GM12878 (cell line): ENCODE data around the gene PTEN. TPM values are rescaled to one million over a fixed set of nuclear protein-coding genes. Genes with fewer than 3 reads are reported as not detected.

Source experiments
- ATAC-seq: fragments of 200-7000 bp; cut with Tn5 transposase; 3 replicates; pipeline ENCODE4 v1.9.1; 2020; ENCODE audit warnings: mild to moderate bottlenecking, moderate library complexity
- BruUV-seq: library from RNA; stranded (reverse); fragments of 400-500 nt; replicated peaks from 2 replicates; lab custom pipeline; 2021; lab: Mats Ljungman, UMichigan
- CTCF ChIA-PET: fragments of 300-600 bp; sonication (Branson Sonifier 250); formaldehyde crosslinking; extraction: SDS; loops from one replicate; lab custom pipeline; 2021; ENCODE audit warnings: inconsistent platforms; lab: Yijun Ruan, JAX
- POLR2A ChIA-PET: fragments of 350-600 bp; formaldehyde crosslinking; extraction: SDS; loops from one replicate; lab custom pipeline; 2021; ENCODE audit warnings: inconsistent platforms; lab: Charles Lee
- RAD21 ChIA-PET: fragments of 300-600 bp; sonication (Branson Sonifier 250); formaldehyde crosslinking; loops from one replicate; lab custom pipeline; 2023; ENCODE audit warnings: antibody characterized with exemption; ENCODE audit not compliant: unreplicated experiment; lab: Charles Lee
- SMC1A ChIA-PET: fragments of 300-600 bp; sonication (Branson Sonifier 250); formaldehyde crosslinking; loops from one replicate; lab custom pipeline; 2023; ENCODE audit not compliant: unreplicated experiment, uncharacterized antibody; lab: Charles Lee
- DNase-seq: peaks from one replicate; pipeline ENCODE4 v3.0.0-alpha.2; 2011; ENCODE audit warnings: low read depth, low spot score
- FAIRE-seq: peaks from 3 replicates; lab custom pipeline; 2011; peaks lifted over from hg19 to GRCh38; lab: Jason Lieb, UNC
- H2AFZ ChIP-seq: 2 replicates; pipeline ENCODE4 v1.6.0; 2011; ENCODE audit warnings: low read depth, low read length, control low read depth; ENCODE audit not compliant: control insufficient read depth
- H3K27ac ChIP-seq: 2 replicates; pipeline ENCODE4 v1.5.1; 2011; ENCODE audit warnings: control low read depth; ENCODE audit not compliant: control insufficient read depth, insufficient read depth
- H3K27me3 ChIP-seq, 2 experiments: replicated peaks in 1 of 2; 2 replicates each; pipeline versions ENCODE4 v1.6.0 to v1.6.1; 2011; ENCODE audit warnings: low read length in 1 of 2; ENCODE audit not compliant: control insufficient read depth in 2 of 2, insufficient read depth in 2 of 2
- H3K36me3 ChIP-seq, 2 experiments: 2 replicates each; pipeline ENCODE4 v1.5.1; 2011; ENCODE audit warnings: low read length in 1 of 2; ENCODE audit not compliant: control insufficient read depth in 2 of 2, insufficient read depth in 2 of 2
- H3K4me1 ChIP-seq: 2 replicates; pipeline ENCODE4 v1.6.1; 2011; ENCODE audit warnings: mild to moderate bottlenecking, low read length, moderate library complexity, mixed read lengths; ENCODE audit not compliant: control insufficient read depth, insufficient read depth
- H3K4me2 ChIP-seq: 2 replicates; pipeline ENCODE4 v1.6.0; 2011; ENCODE audit warnings: control low read depth; ENCODE audit not compliant: control insufficient read depth, insufficient read depth
- H3K4me3 ChIP-seq: fragments of 200-600 bp; sonication (generic); 2 replicates; pipeline ENCODE4 v1.5.1; 2016
- H3K79me2 ChIP-seq: 2 replicates; pipeline ENCODE4 v1.6.0; 2011; ENCODE audit warnings: low read length; ENCODE audit not compliant: control insufficient read depth, insufficient read depth
- H3K9ac ChIP-seq: 2 replicates; pipeline ENCODE4 v1.8.0; 2011; ENCODE audit warnings: low read length, control low read depth, mixed read lengths; ENCODE audit not compliant: control insufficient read depth, insufficient read depth
- H3K9me3 ChIP-seq: replicated peaks from 3 replicates; pipeline ENCODE4 v1.5.1; 2011; ENCODE audit warnings: mild to moderate bottlenecking, low read length; ENCODE audit not compliant: control insufficient read depth, insufficient read depth
- H4K20me1 ChIP-seq: 2 replicates; pipeline ENCODE4 v1.6.0; 2011; ENCODE audit not compliant: control insufficient read depth, insufficient read depth
- IRF4 ChIP-seq: IDR thresholded peaks from 2 replicates; pipeline ENCODE4 v1.6.1; 2011; ENCODE audit warnings: low read depth, low read length
- KLF5 ChIP-seq: fragments of 450-650 bp; IDR thresholded peaks from 2 replicates; pipeline ENCODE4 v1.6.1; 2014; ENCODE audit warnings: mild to moderate bottlenecking; ENCODE audit not compliant: partially characterized antibody
- MYC ChIP-seq: IDR thresholded peaks from 2 replicates; pipeline ENCODE4 v1.6.1; 2011; ENCODE audit warnings: mild to moderate bottlenecking, low read length, moderate library complexity, inconsistent platforms; ENCODE audit not compliant: insufficient read depth, insufficient replicate concordance, insufficient read length, severe bottlenecking
- NR2F1 ChIP-seq: fragments of 450-650 bp; conservative IDR thresholded peaks from 2 replicates; pipeline ENCODE4 v1.6.1; 2017; ENCODE audit warnings: mild to moderate bottlenecking
- SMARCA5 ChIP-seq: fragments of 450-650 bp; IDR thresholded peaks from 2 replicates; pipeline ENCODE4 v1.6.1; 2017; ENCODE audit warnings: mild to moderate bottlenecking
- in situ Hi-C: fragments of 300-500 bp; cut with MboI; formaldehyde crosslinking; loops from 9 replicates; pipeline ENCODE4 v1.14.3; 2018; ENCODE audit warnings: mixed read lengths
- intact Hi-C: fragments of 100-400 bp; cut with micrococcal nuclease; formaldehyde crosslinking; loops from one replicate; pipeline ENCODE4 v1.14.2; 2022; ENCODE audit not compliant: unreplicated experiment
- polyA plus RNA-seq, 11 experiments: library from polyadenylated mRNA; depleted of rRNA in 4 of 11; unstranded in 6 of 11; stranded (reverse) in 5 of 11; fragments of >200 nt; fragmentation: Nextera tagmentation in 4 of 11; fragmentation: Illumina TruSeq in 1 of 11; extraction: Ambion mirVana in 4 of 11; extraction: Trizol in 1 of 11; gene quantifications; 1 replicate in 1 of 11; 2 replicates in 10 of 11; pipeline versions ENCODE4 v1.2.1 to v1.2.3, GENCODE V29; 2011 to 2016; ENCODE audit warnings: inconsistent platforms in 2 of 11, missing spikeins in 2 of 11, low read depth in 1 of 11
- total RNA-seq, 4 experiments: library from RNA; depleted of rRNA in 3 of 4; stranded (reverse); fragments of >200 nt in 3 of 4; fragmentation: Illumina TruSeq in 1 of 4; extraction: Trizol in 1 of 4; gene quantifications; 2 replicates each; pipeline versions ENCODE4 v1.2.1 to v1.2.3, GENCODE V29; 2013 to 2021
- TF ChIP-seq, protein P1 (sequence below): fragments of 450-650 bp; IDR thresholded peaks from 2 replicates; pipeline ENCODE4 v1.6.1; 2017; ENCODE audit warnings: mild to moderate bottlenecking, moderate library complexity
- TF ChIP-seq, protein P2 (sequence below): fragments of 450-650 bp; IDR thresholded peaks from 2 replicates; pipeline ENCODE4 v1.6.1; 2014; ENCODE audit warnings: mild to moderate bottlenecking
- TF ChIP-seq, protein P3 (sequence below): fragments of 150-350 bp; IDR thresholded peaks from 2 replicates; pipeline ENCODE4 v1.6.1; 2014; ENCODE audit warnings: mild to moderate bottlenecking, low read depth, low read length

PTEN gene
- total and polyA plus RNA-seq, 10 of the 15 experiments (the other 5 are each of a cell fraction or from before 2014, with no cell fraction given): 26.1 to 175 (median 58.1) TPM

DNA sequence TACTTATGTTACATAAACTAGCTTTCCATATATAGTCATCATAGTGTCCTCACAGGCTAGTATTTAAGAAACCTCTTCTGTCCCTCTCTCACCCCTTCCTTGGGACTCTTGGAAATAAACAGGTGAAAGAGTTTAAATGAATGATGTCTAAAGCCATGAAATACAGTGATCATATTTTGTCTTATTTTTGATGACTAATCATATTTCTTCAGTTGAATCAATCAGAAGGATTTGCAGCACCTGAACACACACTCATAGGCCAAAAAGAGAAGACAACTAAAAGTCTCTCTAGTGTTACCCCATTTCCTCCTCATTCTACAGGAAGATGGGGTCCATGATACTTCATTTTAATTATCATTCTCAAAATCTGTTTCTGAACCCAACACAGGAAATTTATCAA is 36.8 kb upstream of the PTEN start:
- Histone ChIP-seq H3K4me3 (no peak overlapping the region), H4K20me1 (no peaks in the 10 kb centered on the region), H2AFZ (no peak overlapping the region), H3K79me2 (no peaks in the 10 kb centered on the region), H3K9ac (no peak overlapping the region), H3K36me3 (no peaks in the 10 kb centered on the region), H3K9me3 (no peaks in the 10 kb centered on the region; the same call in 2 of the 3 replicates), H3K27me3 (no peaks in the 10 kb centered on the region), H3K27ac (no peak overlapping the region), H3K4me1 (no peaks in the 10 kb centered on the region), H3K4me2 (no peak overlapping the region)
- DNase-seq (no peak), FAIRE-seq (no peak), ATAC-seq (no peak)
- POLR2A ChIA-PET: no interaction called here
- intact Hi-C loops: no loop called here
- CTCF ChIA-PET: no interaction called here
- BruUV-seq: no TSS peak
- SMC1A ChIA-PET: interaction anchor here (0.7 to 1.1 kb wide), 2 partner anchors 11 to 47 kb away, joined by 3 to 4 read pairs; no protein-coding TSS in a partner anchor
- TF ChIP-seq, protein P1, sequence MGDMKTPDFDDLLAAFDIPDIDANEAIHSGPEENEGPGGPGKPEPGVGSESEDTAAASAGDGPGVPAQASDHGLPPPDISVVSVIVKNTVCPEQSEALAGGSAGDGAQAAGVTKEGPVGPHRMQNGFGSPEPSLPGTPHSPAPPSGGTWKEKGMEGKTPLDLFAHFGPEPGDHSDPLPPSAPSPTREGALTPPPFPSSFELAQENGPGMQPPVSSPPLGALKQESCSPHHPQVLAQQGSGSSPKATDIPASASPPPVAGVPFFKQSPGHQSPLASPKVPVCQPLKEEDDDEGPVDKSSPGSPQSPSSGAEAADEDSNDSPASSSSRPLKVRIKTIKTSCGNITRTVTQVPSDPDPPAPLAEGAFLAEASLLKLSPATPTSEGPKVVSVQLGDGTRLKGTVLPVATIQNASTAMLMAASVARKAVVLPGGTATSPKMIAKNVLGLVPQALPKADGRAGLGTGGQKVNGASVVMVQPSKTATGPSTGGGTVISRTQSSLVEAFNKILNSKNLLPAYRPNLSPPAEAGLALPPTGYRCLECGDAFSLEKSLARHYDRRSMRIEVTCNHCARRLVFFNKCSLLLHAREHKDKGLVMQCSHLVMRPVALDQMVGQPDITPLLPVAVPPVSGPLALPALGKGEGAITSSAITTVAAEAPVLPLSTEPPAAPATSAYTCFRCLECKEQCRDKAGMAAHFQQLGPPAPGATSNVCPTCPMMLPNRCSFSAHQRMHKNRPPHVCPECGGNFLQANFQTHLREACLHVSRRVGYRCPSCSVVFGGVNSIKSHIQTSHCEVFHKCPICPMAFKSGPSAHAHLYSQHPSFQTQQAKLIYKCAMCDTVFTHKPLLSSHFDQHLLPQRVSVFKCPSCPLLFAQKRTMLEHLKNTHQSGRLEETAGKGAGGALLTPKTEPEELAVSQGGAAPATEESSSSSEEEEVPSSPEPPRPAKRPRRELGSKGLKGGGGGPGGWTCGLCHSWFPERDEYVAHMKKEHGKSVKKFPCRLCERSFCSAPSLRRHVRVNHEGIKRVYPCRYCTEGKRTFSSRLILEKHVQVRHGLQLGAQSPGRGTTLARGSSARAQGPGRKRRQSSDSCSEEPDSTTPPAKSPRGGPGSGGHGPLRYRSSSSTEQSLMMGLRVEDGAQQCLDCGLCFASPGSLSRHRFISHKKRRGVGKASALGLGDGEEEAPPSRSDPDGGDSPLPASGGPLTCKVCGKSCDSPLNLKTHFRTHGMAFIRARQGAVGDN: no peak
- TF ChIP-seq NR2F1 (no peak), SMARCA5 (no peak), KLF5 (no peak), MYC (no peak), IRF4 (no peak)
- TF ChIP-seq, protein P2, sequence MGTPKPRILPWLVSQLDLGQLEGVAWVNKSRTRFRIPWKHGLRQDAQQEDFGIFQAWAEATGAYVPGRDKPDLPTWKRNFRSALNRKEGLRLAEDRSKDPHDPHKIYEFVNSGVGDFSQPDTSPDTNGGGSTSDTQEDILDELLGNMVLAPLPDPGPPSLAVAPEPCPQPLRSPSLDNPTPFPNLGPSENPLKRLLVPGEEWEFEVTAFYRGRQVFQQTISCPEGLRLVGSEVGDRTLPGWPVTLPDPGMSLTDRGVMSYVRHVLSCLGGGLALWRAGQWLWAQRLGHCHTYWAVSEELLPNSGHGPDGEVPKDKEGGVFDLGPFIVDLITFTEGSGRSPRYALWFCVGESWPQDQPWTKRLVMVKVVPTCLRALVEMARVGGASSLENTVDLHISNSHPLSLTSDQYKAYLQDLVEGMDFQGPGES: no peak
- TF ChIP-seq, protein P3, sequence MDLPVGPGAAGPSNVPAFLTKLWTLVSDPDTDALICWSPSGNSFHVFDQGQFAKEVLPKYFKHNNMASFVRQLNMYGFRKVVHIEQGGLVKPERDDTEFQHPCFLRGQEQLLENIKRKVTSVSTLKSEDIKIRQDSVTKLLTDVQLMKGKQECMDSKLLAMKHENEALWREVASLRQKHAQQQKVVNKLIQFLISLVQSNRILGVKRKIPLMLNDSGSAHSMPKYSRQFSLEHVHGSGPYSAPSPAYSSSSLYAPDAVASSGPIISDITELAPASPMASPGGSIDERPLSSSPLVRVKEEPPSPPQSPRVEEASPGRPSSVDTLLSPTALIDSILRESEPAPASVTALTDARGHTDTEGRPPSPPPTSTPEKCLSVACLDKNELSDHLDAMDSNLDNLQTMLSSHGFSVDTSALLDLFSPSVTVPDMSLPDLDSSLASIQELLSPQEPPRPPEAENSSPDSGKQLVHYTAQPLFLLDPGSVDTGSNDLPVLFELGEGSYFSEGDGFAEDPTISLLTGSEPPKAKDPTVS: no peak
- in situ Hi-C loops: no loop called here
- RAD21 ChIA-PET: no interaction called here
